SK-N-SH (cell line): ENCODE results near the gene PPME1. TPM values are rescaled to one million over a fixed set of nuclear protein-coding genes. Genes with fewer than 3 reads are reported as not detected.
A peak's percentile ranks its signal among the peaks of the same experiment; 100 is the strongest.
"Not testable (repeated sequence)": the region's sequence is repeated elsewhere in the genome, so short reads cannot be mapped to it uniquely, and the experiment has no call there.

Experiments
- CTCF ChIA-PET: fragments of 300-600, 350-600 bp; formaldehyde crosslinking; extraction: SDS; loops from one replicate; lab custom pipeline; 2021; lab: Yijun Ruan, JAX
- POLR2A ChIA-PET: fragments of 350-600 bp; sonication (Branson Sonifier 250); formaldehyde crosslinking; extraction: SDS; loops from one replicate; lab custom pipeline; 2020; ENCODE audit warnings: antibody characterized with exemption, inconsistent platforms; lab: Yijun Ruan, JAX
- DNase-seq: peaks from one replicate; pipeline ENCODE4 v3.0.0; 2012
- H2AFZ ChIP-seq: fragments of 200-600 bp; sonication (generic); 2 replicates; pipeline ENCODE4 v1.8.1; 2016; ENCODE audit warnings: antibody characterized with exemption, mild to moderate bottlenecking, low read depth
- H3F3A ChIP-seq: fragments of 200-600 bp; sonication (generic); replicated peaks from 2 replicates; pipeline ENCODE3; 2016; ENCODE audit warnings: antibody characterized with exemption, mild to moderate bottlenecking; ENCODE audit not compliant: insufficient read depth
- H3K27ac ChIP-seq, 2 experiments: fragments of 200-500 bp in 1 of 2; fragments of 200-600 bp in 1 of 2; sonication (Bioruptor generic) in 1 of 2; sonication (generic), shearing (Covaris generic) in 1 of 2; 2 replicates each; pipeline versions ENCODE4 v1.5.1 to v1.6.1; 2014 to 2016; ENCODE audit warnings: low read depth in 2 of 2, inconsistent platforms in 1 of 2, low read length in 1 of 2, mild to moderate bottlenecking in 1 of 2, mixed read lengths in 1 of 2
- H3K27me3 ChIP-seq: fragments of 200-600 bp; sonication (generic), shearing (Covaris generic); 2 replicates; pipeline ENCODE4 v1.6.1; 2016; ENCODE audit warnings: mixed run types; ENCODE audit not compliant: insufficient read depth
- H3K36me3 ChIP-seq, 2 experiments: fragments of 200-500 bp in 1 of 2; fragments of 200-600 bp in 1 of 2; sonication (Bioruptor generic) in 1 of 2; sonication (generic) in 1 of 2; replicated peaks in 1 of 2; 2 replicates each; pipeline versions ENCODE3 to v1.5.1; 2014 to 2016; ENCODE audit warnings: low read length in 1 of 2, mild to moderate bottlenecking in 1 of 2; ENCODE audit not compliant: insufficient read depth in 2 of 2, control insufficient read depth in 1 of 2
- H3K4me1 ChIP-seq, 2 experiments: fragments of 200-500 bp in 1 of 2; fragments of 200-600 bp in 1 of 2; sonication (Bioruptor generic) in 1 of 2; sonication (generic), shearing (Covaris generic) in 1 of 2; 2 replicates each; pipeline versions ENCODE4 v1.5.1 to v1.6.1; 2014 to 2016; ENCODE audit warnings: low read depth in 1 of 2, low read length in 1 of 2, mixed run types in 1 of 2; ENCODE audit not compliant: insufficient read depth in 2 of 2, control insufficient read depth in 1 of 2
- H3K4me2 ChIP-seq: fragments of 200-600 bp; sonication (generic), shearing (Covaris generic); 2 replicates; pipeline ENCODE4 v1.6.1; 2017; ENCODE audit warnings: mixed run types
- H3K4me3 ChIP-seq, 2 experiments: fragments of 200-500 bp in 1 of 2; fragments of 200-600 bp in 1 of 2; sonication (Bioruptor generic) in 1 of 2; sonication (generic), shearing (Covaris generic) in 1 of 2; 2 replicates each; pipeline versions ENCODE4 v1.5.1 to v1.8.1; 2014 to 2016; ENCODE audit warnings: low read depth in 2 of 2, inconsistent platforms in 1 of 2, low read length in 1 of 2, mild to moderate bottlenecking in 1 of 2, mixed read lengths in 1 of 2, moderate library complexity in 1 of 2
- H3K79me2 ChIP-seq: fragments of 200-600 bp; sonication (generic); 2 replicates; pipeline ENCODE4 v1.8.1; 2017; ENCODE audit warnings: mild to moderate bottlenecking; ENCODE audit not compliant: insufficient read depth
- H3K9ac ChIP-seq: fragments of 200-600 bp; sonication (generic); 2 replicates; pipeline ENCODE4 v1.6.1; 2017; ENCODE audit warnings: mixed run types
- H3K9me2 ChIP-seq: fragments of 200-600 bp; sonication (generic); 2 replicates; pipeline ENCODE4 v1.6.1; 2017; ENCODE audit warnings: mixed run types
- H3K9me3 ChIP-seq: fragments of 200-600 bp; sonication (generic); 2 replicates; pipeline ENCODE4 v1.6.1; 2017; ENCODE audit warnings: mixed run types, mild to moderate bottlenecking, moderate library complexity
- H4K20me1 ChIP-seq: fragments of 200-600 bp; sonication (generic); 2 replicates; pipeline ENCODE4 v1.6.1; 2017; ENCODE audit warnings: mild to moderate bottlenecking, mixed run types; ENCODE audit not compliant: insufficient read depth
- CTCF ChIP-seq: fragments of 200-600 bp; sonication (generic); IDR thresholded peaks from 2 replicates; pipeline ENCODE4 v1.6.1; 2017; ENCODE audit warnings: antibody characterized with exemption, mild to moderate bottlenecking, moderate library complexity
- IRF3 ChIP-seq: fragments of 150-350 bp; IDR thresholded peaks from 2 replicates; pipeline ENCODE4 v1.6.1; 2016; ENCODE audit warnings: mild to moderate bottlenecking, low read depth, low read length
- MAX ChIP-seq: IDR thresholded peaks from 2 replicates; pipeline ENCODE4 v1.4.0; 2012; ENCODE audit warnings: low read depth
- NRF1 ChIP-seq: IDR thresholded peaks from 2 replicates; pipeline ENCODE4 v1.6.1; 2012; ENCODE audit warnings: low read depth, mild to moderate bottlenecking, low read length
- PBX3 ChIP-seq: IDR thresholded peaks from 2 replicates; pipeline ENCODE4; 2012
- SMC3 ChIP-seq: IDR thresholded peaks from 2 replicates; pipeline ENCODE4 v1.6.1; 2012; ENCODE audit warnings: low read depth, low read length, improper control_type of control experiment
- WGBS: methylation state at CpG from one replicate; pipeline ENCODE4 v1.1.6; 2017; ENCODE audit warnings: low lambda C conversion rate; 5-methylcytosine and 5-hydroxymethylcytosine counted together
- polyA plus RNA-seq, 3 experiments: library from polyadenylated mRNA; depleted of rRNA; stranded (reverse); fragments of >200 nt; gene quantifications; 2 replicates each; pipeline ENCODE4 v1.2.3, GENCODE V29; 2012

The PPME1 gene
- polyA plus RNA-seq, 1 of the 3 experiments (the other 2 are of a cell fraction): 107 TPM

GRCh38 chr11:74121804-74122203, 49.3 kb upstream of the PPME1 start (continued):
- no peak for TF ChIP-seq CTCF
- no peak for TF ChIP-seq IRF3
- no peak for TF ChIP-seq SMC3
- no peak for TF ChIP-seq NRF1
- TF ChIP-seq PBX3: no peak
- TF ChIP-seq, all 33 proteins: peak for 0

- Histone ChIP-seq H3K9me2 (no peaks in the 10 kb centered on the region), H3K79me2 (no peaks in the 10 kb centered on the region), H3K27ac (no peak overlapping the region), H3K4me3 (no peak overlapping the region), H3K36me3 (peaks cover 4 to 22% of the 10 kb centered on the region in 2 experiments), H2AFZ (no peak overlapping the region), H3F3A (peaks cover 24% of the 10 kb centered on the region), H3K4me2 (no peak overlapping the region), H3K4me1 (no peaks in the 10 kb centered on the region), H3K27me3 (no peaks in the 10 kb centered on the region), H4K20me1 (no peaks in the 10 kb centered on the region), H3K9me3 (no peaks in the 10 kb centered on the region), H3K9ac (no peak overlapping the region)
- peak; percentile 11 for DNase-seq
- peak; percentile 32 for TF ChIP-seq CTCF
- no peak for TF ChIP-seq MAX
- ChIA-PET CTCF (no interaction called here), POLR2A (no interaction called here)
Observed at GRCh38 chr11:74123008-74123448, 48.1 kb upstream of the PPME1 start.

- H3K79me2 ChIP-seq, H3K4me1 ChIP-seq, CTCF ChIA-PET, H2AFZ ChIP-seq, H3K27ac ChIP-seq, DNase-seq, POLR2A ChIA-PET, H3K9me3 ChIP-seq, H3K27me3 ChIP-seq, H4K20me1 ChIP-seq, H3K9me2 ChIP-seq, H3K4me3 ChIP-seq, H3F3A ChIP-seq, H3K4me2 ChIP-seq, H3K9ac ChIP-seq: not testable (repeated sequence)
- 100% methylated on average over 1 of the region's 33 CpGs for WGBS
- peaks cover 17 to 19% of the 10 kb centered on the region in 2 experiments for H3K36me3 ChIP-seq
Observed at GRCh38 chr11:74129121-74129520, 42.0 kb upstream of the PPME1 start.
